GM12864 (cell line): ENCODE results near the gene ALOX5AP.

ENCODE experiments used
- DNase-seq: peaks from one replicate; pipeline ENCODE4 v3.0.0-alpha.2; 2011; ENCODE audit warnings: low read depth
- H3K4me3 ChIP-seq: 2 replicates; pipeline ENCODE4 v1.5.1; 2011; ENCODE audit warnings: mild to moderate bottlenecking, low read depth, low read length, control low read depth
- CTCF ChIP-seq: IDR thresholded peaks from 2 replicates; pipeline ENCODE4 v1.5.1; 2011; ENCODE audit warnings: low read depth, mild to moderate bottlenecking, moderate library complexity, low read length, control low read depth, inconsistent platforms; ENCODE audit errors: missing control alignments

Gene ALOX5AP

GRCh38 chr13:30737511-30738337 lies 2.4 kb downstream of the ALOX5AP start:
- DNase-seq = no peak
- TF ChIP-seq CTCF = no peak
- H3K4me3 ChIP-seq = no peak overlapping the region; the same call in 1 of the 2 replicates

GRCh38 chr13:30738526-30739236 lies 3.3 kb downstream of the ALOX5AP start:
- DNase-seq = no peak
- TF ChIP-seq CTCF = no peak

GRCh38 chr13:30739237-30739528 lies 3.8 kb downstream of the ALOX5AP start:
- no peak overlapping the region for H3K4me3 ChIP-seq

More at GRCh38 chr13:30738526-30739236, 3.3 kb downstream of the ALOX5AP start:
- H3K4me3 ChIP-seq = no peak overlapping the region

DNA sequence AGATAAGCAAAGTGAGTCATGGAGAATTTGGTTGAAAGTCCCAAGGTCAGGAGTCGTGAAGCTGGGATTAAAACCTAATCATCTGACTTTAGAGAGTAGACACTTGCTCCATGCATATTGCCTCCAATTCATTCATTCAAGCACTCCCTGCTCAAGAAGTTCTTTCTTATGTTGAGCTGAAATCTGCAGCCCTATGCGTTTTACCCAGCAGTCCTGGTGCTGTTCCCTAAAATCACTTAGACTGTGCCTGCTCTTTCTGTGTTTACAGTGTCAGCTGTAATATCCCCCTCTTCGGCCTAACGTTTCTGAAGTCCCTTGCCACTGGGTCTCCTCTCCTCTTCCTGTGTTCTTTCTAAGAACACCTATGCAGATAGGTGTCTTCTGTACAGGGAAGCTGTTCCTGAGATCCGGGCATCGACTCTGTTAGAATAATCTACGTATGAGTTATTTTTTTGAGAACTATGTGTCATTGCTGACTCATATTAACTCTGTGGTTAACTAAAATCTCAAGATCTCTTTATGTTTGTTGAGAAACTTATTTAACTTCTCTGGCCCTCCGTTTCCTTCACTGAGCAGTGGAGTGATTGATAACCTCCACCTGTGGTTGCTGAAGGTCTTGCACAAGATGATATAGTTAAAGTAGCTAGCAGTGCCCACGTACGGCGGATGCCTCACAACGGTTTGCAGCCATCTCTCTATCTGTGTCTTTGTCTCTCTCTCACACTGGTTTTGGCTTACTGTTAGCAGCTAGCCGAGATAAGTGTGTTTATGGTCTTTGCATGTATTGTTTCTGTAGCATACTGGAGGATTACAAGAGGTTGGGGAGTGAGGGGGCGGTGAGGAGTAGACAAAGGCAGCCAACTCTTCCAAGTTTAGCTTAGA lies 4.7 kb downstream of the ALOX5AP start:
- H3K4me3 ChIP-seq = peak overlapping the region; percentile 26; the same call in 1 of the 2 replicates
- peak; percentile 9 for TF ChIP-seq CTCF
- DNase-seq = peak; percentile 78

More at GRCh38 chr13:30739237-30739528, 3.8 kb downstream of the ALOX5AP start:
- no peak for DNase-seq
- TF ChIP-seq CTCF = no peak

GRCh38 chr13:30742901-30743300 lies 7.6 kb downstream of the ALOX5AP start:
- H3K4me3 ChIP-seq = no peak overlapping the region
- no peak for DNase-seq
- no peak for TF ChIP-seq CTCF

DNA sequence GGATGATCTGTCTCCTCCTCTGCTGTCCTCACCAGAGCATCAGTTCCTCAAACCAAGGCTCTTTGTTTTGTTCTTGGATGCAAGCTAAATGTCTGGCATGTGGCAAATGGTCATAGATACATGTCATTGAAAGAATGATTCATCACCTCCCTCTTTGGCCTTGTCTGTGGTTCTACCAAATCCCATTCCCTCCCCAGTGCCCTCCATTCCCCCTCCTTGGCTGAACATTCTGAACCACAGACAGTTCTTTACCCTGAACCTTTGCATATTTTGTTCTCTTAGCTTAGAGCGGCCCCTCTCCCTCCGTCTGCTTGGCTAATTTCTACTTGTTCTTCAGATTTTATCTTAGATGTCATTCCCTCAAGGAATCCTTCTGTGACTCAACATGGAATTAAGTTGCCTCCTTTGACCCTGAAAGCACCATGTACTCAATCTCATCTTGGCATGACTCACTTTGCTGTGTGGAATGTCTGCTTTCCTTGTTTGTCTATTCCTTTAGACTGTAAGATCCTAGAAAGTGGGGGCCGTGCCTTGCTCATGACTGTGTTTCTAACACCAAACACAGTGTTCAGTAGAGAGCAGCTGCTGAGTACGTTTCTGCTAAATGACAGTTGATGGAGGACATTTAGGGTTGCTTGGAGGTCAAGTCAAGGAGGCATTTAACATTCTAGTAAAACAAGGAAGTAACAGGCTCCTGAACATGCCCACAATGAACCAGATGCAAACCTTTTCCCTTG lies 8.1 kb downstream of the ALOX5AP start:
- H3K4me3 ChIP-seq = no peak overlapping the region
- no peak for DNase-seq
- TF ChIP-seq CTCF = no peak
